ENCODE results near the gene S100A6.

S100A6 gene

GRCh38 chr1:153550827-153551500 lies 15.2 kb upstream of the S100A6 start:
- Histone ChIP-seq H3K4me1 (ENCODE audit: control insufficient read depth, insufficient read depth, low read length, unreplicated experiment) (peaks cover 51% of the 10 kb centered on the region), H3K79me2 (ENCODE audit: control insufficient read depth, insufficient read depth, low read length, unreplicated experiment) (no peaks in the 10 kb centered on the region), H3K27me3 (ENCODE audit: insufficient read depth, low read length) (no peaks in the 10 kb centered on the region), H3K4me3 (ENCODE audit: low read depth, low read length) (no peak overlapping the region), H2AFZ (ENCODE audit: low read length, unreplicated experiment) (no peak overlapping the region), H3K36me3 (ENCODE audit: insufficient read depth, low read length) (no peaks in the 10 kb centered on the region), H3K27ac (ENCODE audit: low read depth, low read length) (no peak overlapping the region)

DNA sequence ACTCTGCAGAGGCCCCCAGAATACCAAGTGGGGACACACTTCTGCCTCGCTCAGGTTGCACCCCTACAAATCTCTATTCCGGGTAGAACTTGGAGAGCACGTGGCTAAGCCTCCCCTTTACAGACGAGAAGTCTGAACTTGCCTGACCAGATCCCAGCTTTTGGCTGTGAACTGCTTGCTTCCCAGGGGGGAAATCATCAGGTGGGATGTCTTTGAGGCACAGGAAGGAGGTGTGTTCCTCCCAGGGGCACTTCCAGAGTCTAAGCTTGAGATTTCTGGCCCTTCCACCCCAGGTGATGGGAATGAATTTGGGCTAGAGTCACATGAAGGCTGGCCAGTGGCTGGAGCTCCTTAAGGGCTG lies 14.6 kb upstream of the S100A6 start:
- Histone ChIP-seq H3K27me3 (ENCODE audit: insufficient read depth, low read length) (no peaks in the 10 kb centered on the region), H2AFZ (ENCODE audit: low read length, unreplicated experiment) (no peak overlapping the region), H3K79me2 (ENCODE audit: control insufficient read depth, insufficient read depth, low read length, unreplicated experiment) (no peaks in the 10 kb centered on the region), H3K4me1 (ENCODE audit: control insufficient read depth, insufficient read depth, low read length, unreplicated experiment) (peaks cover 57% of the 10 kb centered on the region), H3K4me3 (ENCODE audit: low read depth, low read length) (no peak overlapping the region), H3K36me3 (ENCODE audit: insufficient read depth, low read length) (no peaks in the 10 kb centered on the region), H3K27ac (ENCODE audit: low read depth, low read length) (no peak overlapping the region)

- Histone ChIP-seq H3K4me3 (ENCODE audit: low read depth, low read length) (no peak overlapping the region), H3K27ac (ENCODE audit: low read depth, low read length) (peak overlapping the region; percentile 53; the same call in 1 of the 2 replicates), H3K36me3 (ENCODE audit: insufficient read depth, low read length) (no peaks in the 10 kb centered on the region), H2AFZ (ENCODE audit: low read length, unreplicated experiment) (no peak overlapping the region), H3K4me1 (ENCODE audit: control insufficient read depth, insufficient read depth, low read length, unreplicated experiment) (peaks cover 60% of the 10 kb centered on the region), H3K79me2 (ENCODE audit: control insufficient read depth, insufficient read depth, low read length, unreplicated experiment) (no peaks in the 10 kb centered on the region), H3K27me3 (ENCODE audit: insufficient read depth, low read length) (no peaks in the 10 kb centered on the region)
These were observed 14.1 kb upstream of the S100A6 start for GRCh38 chr1:153549741-153550397.

GRCh38 chr1:153548722-153549688 lies 13.2 kb upstream of the S100A6 start, which contains the start of gene S100A3:
S100A3 (minus strand) TSS chr1:153549258; CDS start chr1:153548485, 773 bp downstream.
- Histone ChIP-seq H3K27ac (ENCODE audit: low read depth, low read length) (peak within 1 kb of the TSS; percentile 77), H2AFZ (ENCODE audit: low read length, unreplicated experiment) (no peak within 1 kb of the TSS), H3K4me1 (ENCODE audit: control insufficient read depth, insufficient read depth, low read length, unreplicated experiment) (peaks cover 67% of the 10 kb centered on the region), H3K27me3 (ENCODE audit: insufficient read depth, low read length) (no peaks in the 10 kb centered on the region), H3K4me3 (ENCODE audit: low read depth, low read length) (peak within 1 kb of the TSS; percentile 5; the same call in 1 of the 2 replicates), H3K36me3 (ENCODE audit: insufficient read depth, low read length) (no peaks in the 10 kb centered on the region), H3K79me2 (ENCODE audit: control insufficient read depth, insufficient read depth, low read length, unreplicated experiment) (no peaks in the 10 kb centered on the region)

GRCh38 chr1:153547560-153548551 lies 12.1 kb upstream of the S100A6 start:
- Histone ChIP-seq H3K27me3 (ENCODE audit: insufficient read depth, low read length) (no peaks in the 10 kb centered on the region), H3K79me2 (ENCODE audit: control insufficient read depth, insufficient read depth, low read length, unreplicated experiment) (no peaks in the 10 kb centered on the region), H2AFZ (ENCODE audit: low read length, unreplicated experiment) (no peak overlapping the region), H3K36me3 (ENCODE audit: insufficient read depth, low read length) (no peaks in the 10 kb centered on the region), H3K4me1 (ENCODE audit: control insufficient read depth, insufficient read depth, low read length, unreplicated experiment) (peaks cover 57% of the 10 kb centered on the region), H3K27ac (ENCODE audit: low read depth, low read length) (peak overlapping the region; percentile 77), H3K4me3 (ENCODE audit: low read depth, low read length) (no peak overlapping the region)

GRCh38 chr1:153546796-153547559 lies 11.2 kb upstream of the S100A6 start:
- Histone ChIP-seq H3K27me3 (ENCODE audit: insufficient read depth, low read length) (no peaks in the 10 kb centered on the region), H3K4me1 (ENCODE audit: control insufficient read depth, insufficient read depth, low read length, unreplicated experiment) (peaks cover 56% of the 10 kb centered on the region), H2AFZ (ENCODE audit: low read length, unreplicated experiment) (no peak overlapping the region), H3K79me2 (ENCODE audit: control insufficient read depth, insufficient read depth, low read length, unreplicated experiment) (no peaks in the 10 kb centered on the region), H3K4me3 (ENCODE audit: low read depth, low read length) (no peak overlapping the region), H3K36me3 (ENCODE audit: insufficient read depth, low read length) (no peaks in the 10 kb centered on the region), H3K27ac (ENCODE audit: low read depth, low read length) (no peak overlapping the region)

DNA sequence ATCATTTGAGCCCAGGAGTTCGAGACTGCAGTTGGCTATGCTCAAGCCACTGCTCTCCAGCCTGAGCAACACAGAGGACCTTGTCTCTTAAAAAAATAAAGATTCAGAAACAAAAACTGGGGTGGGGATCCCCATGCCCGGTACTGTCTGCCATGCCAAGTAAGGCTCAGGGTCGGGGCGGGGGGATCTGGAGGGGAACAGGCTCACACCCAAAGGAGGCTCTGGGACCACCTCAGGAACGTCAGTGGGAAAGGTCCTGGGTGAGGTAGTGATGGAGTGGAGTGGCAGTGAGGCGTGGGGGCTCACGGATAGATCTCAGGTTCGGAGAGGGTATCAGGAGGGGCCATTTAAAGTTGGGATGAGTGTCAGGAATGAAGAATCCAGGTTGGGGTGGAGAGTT lies 10.6 kb upstream of the S100A6 start:
- H3K27me3 ChIP-seq (ENCODE audit: insufficient read depth, low read length) = no peaks in the 10 kb centered on the region
- H3K79me2 ChIP-seq (ENCODE audit: control insufficient read depth, insufficient read depth, low read length, unreplicated experiment) = no peaks in the 10 kb centered on the region
- H3K4me1 ChIP-seq (ENCODE audit: control insufficient read depth, insufficient read depth, low read length, unreplicated experiment) = peaks cover 56% of the 10 kb centered on the region
- H2AFZ ChIP-seq (ENCODE audit: low read length, unreplicated experiment) = no peak overlapping the region
- H3K4me3 ChIP-seq (ENCODE audit: low read depth, low read length) = no peak overlapping the region
- H3K36me3 ChIP-seq (ENCODE audit: insufficient read depth, low read length) = no peaks in the 10 kb centered on the region
- H3K27ac ChIP-seq (ENCODE audit: low read depth, low read length) = no peak overlapping the region

DNA sequence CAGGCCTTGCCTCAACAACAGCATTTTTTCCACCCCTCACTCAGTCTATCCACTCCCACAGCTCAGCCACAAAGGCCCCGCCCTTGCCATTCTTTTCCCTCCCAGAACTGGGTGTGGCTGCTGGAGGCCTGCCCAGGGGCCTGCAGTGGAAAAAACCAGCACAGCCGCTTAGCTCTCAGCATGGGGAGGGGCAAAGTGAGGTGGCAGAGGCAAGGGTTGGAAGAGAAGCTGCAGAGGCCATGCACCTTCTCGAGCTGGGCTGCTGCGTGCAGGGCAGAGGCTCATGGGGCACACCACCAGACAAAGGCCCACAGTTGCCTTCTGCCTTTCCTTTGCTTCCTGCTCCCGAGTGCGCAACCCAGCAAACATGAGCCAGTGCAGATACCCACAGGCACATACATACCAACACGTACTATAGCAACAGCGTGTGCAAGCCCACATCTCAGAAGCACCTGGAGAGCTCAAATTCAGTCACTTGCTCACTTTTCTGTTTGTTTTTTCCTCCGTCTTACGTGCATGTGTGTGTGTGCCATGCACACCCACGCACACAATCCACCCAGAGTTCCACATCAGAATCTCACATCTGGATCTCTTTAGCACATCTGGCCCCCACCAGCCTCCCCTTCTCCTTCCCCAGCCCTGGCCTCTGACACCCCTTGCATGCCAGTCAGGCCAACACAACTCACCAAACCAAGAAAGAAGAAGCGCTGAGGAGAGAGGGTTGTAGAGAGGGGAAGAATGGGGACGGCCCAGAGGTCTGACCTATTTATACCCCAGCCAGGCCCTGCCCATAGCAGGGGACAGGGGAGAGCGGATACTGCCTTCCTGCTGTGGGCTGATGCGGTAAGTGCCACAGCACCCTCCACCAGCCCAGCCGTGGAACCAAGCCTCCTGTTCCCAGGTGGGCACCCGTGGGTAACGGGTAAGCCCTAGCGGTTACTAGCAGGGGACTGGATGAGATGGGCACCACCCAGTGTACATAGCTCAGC lies 9.6 kb upstream of the S100A6 start, which contains the start of gene S100A4:
TSS of gene S100A4 (minus strand) at position 740 of the 989 bp plus-strand sequence. CDS start 1,012 bp downstream, outside the sequence.
- peaks cover 63% of the 10 kb centered on the region for H3K4me1 ChIP-seq (ENCODE audit: control insufficient read depth, insufficient read depth, low read length, unreplicated experiment)
- no peaks in the 10 kb centered on the region for H3K36me3 ChIP-seq (ENCODE audit: insufficient read depth, low read length)
- H3K27me3 ChIP-seq (ENCODE audit: insufficient read depth, low read length) = no peaks in the 10 kb centered on the region
- peak within 1 kb of the TSS; percentile 67 for H2AFZ ChIP-seq (ENCODE audit: low read length, unreplicated experiment)
- H3K27ac ChIP-seq (ENCODE audit: low read depth, low read length) = peak within 1 kb of the TSS; percentile 50
- H3K79me2 ChIP-seq (ENCODE audit: control insufficient read depth, insufficient read depth, low read length, unreplicated experiment) = no peaks in the 10 kb centered on the region
- peak within 1 kb of the TSS; percentile 64 for H3K4me3 ChIP-seq (ENCODE audit: low read depth, low read length)
